ENCODE data around the gene AK1. TPM values are rescaled to one million over a fixed set of nuclear protein-coding genes. Genes with fewer than 3 reads are reported as not detected.

The AK1 gene
- total RNA-seq, 1 experiment from 2014 or later: 75.9 TPM

- POLR2A ChIA-PET: interaction anchor here (0.8 to 1.6 kb wide), 7 partner anchors 30 to 135 kb away, joined by 3 to 9 read pairs (median 4); partner anchors contain the start of genes CDK9, ST6GALNAC6 and TOR2A
Observed at GRCh38 chr9:127869310-127870152, 7.9 kb downstream of the AK1 start.

GRCh38 chr9:127868278-127868902 is 9.1 kb downstream of the AK1 start:
- Mint-ChIP-seq H3K36me3 (ENCODE audit: insufficient read depth, unreplicated experiment) (peaks cover 13% of the 10 kb centered on the region), H3K4me1 (ENCODE audit: insufficient read depth, unreplicated experiment) (no peaks in the 10 kb centered on the region), H3K9me3 (ENCODE audit: unreplicated experiment) (no peaks in the 10 kb centered on the region), H3K27ac (ENCODE audit: low read depth, unreplicated experiment) (no peak overlapping the region), H3K4me3 (ENCODE audit: unreplicated experiment) (no peak overlapping the region), H3K27me3 (ENCODE audit: insufficient read depth, unreplicated experiment) (no peaks in the 10 kb centered on the region)
- DNase-seq (ENCODE audit: unreplicated experiment): no peak
- POLR2A ChIA-PET: no interaction called here
- intact Hi-C loops (cut with micrococcal nuclease): loop anchor here (5.0 kb wide), 1 partner anchor 66 kb away; the partner anchor contains the start of gene FPGS
- CTCF ChIA-PET: interaction anchor here (0.5 to 2.9 kb wide), 11 partner anchors 13 to 256 kb away, joined by 3 to 17 read pairs (median 5); partner anchors contain the start of genes ENG, STXBP1 and TOR2A
- no peak for TF ChIP-seq CTCF (IDR thresholded peaks at IDR 0.05; ENCODE audit: unreplicated experiment)
- no TSS peak for BruUV-seq (replicated peaks)

More at GRCh38 chr9:127869310-127870152, 7.9 kb downstream of the AK1 start:
- TF ChIP-seq CTCF (IDR thresholded peaks at IDR 0.05; ENCODE audit: unreplicated experiment): peak; percentile 86
- DNase-seq (ENCODE audit: unreplicated experiment): peak; percentile 89
- BruUV-seq (replicated peaks): no TSS peak
- Mint-ChIP-seq H3K9me3 (ENCODE audit: unreplicated experiment) (no peaks in the 10 kb centered on the region), H3K27me3 (ENCODE audit: insufficient read depth, unreplicated experiment) (no peaks in the 10 kb centered on the region), H3K4me3 (ENCODE audit: unreplicated experiment) (no peak overlapping the region), H3K4me1 (ENCODE audit: insufficient read depth, unreplicated experiment) (no peaks in the 10 kb centered on the region), H3K27ac (ENCODE audit: low read depth, unreplicated experiment) (no peak overlapping the region), H3K36me3 (ENCODE audit: insufficient read depth, unreplicated experiment) (peaks cover 13% of the 10 kb centered on the region)
- intact Hi-C loops (cut with micrococcal nuclease): loop anchor here (1.0 to 5.0 kb wide), 4 partner anchors 67 to 279 kb away; partner anchors contain the start of genes CDK9, FPGS and TOR2A
- CTCF ChIA-PET: interaction anchor here (0.6 to 2.9 kb wide), 38 partner anchors 9 to 687 kb away, joined by 3 to 19 read pairs (median 4); partner anchors contain the start of genes ENG, STXBP1 and TOR2A

- CTCF ChIA-PET: interaction anchor here (0.5 to 1.9 kb wide), 3 partner anchors 80 to 132 kb away, joined by 4 to 6 read pairs (median 5); partner anchors contain the start of gene TOR2A
- no peaks in the 10 kb centered on the region for H3K9me3 Mint-ChIP-seq (ENCODE audit: unreplicated experiment)
- intact Hi-C loops (cut with micrococcal nuclease): loop anchor here (5.0 kb wide), 1 partner anchor 65 kb away; the partner anchor contains the start of gene FPGS
Observed at GRCh38 chr9:127867356-127868277, 9.9 kb downstream of the AK1 start.

More at GRCh38 chr9:127867356-127868277, 9.9 kb downstream of the AK1 start:
- Mint-ChIP-seq H3K4me3 (ENCODE audit: unreplicated experiment) (no peak overlapping the region), H3K27ac (ENCODE audit: low read depth, unreplicated experiment) (no peak overlapping the region), H3K4me1 (ENCODE audit: insufficient read depth, unreplicated experiment) (no peaks in the 10 kb centered on the region), H3K36me3 (ENCODE audit: insufficient read depth, unreplicated experiment) (peaks cover 13% of the 10 kb centered on the region), H3K27me3 (ENCODE audit: insufficient read depth, unreplicated experiment) (no peaks in the 10 kb centered on the region)
- no peak for DNase-seq (ENCODE audit: unreplicated experiment)
- POLR2A ChIA-PET: no interaction called here
- no TSS peak for BruUV-seq (replicated peaks)
- no peak for TF ChIP-seq CTCF (IDR thresholded peaks at IDR 0.05; ENCODE audit: unreplicated experiment)
